ENCODE data around the gene USP5.

DNA sequence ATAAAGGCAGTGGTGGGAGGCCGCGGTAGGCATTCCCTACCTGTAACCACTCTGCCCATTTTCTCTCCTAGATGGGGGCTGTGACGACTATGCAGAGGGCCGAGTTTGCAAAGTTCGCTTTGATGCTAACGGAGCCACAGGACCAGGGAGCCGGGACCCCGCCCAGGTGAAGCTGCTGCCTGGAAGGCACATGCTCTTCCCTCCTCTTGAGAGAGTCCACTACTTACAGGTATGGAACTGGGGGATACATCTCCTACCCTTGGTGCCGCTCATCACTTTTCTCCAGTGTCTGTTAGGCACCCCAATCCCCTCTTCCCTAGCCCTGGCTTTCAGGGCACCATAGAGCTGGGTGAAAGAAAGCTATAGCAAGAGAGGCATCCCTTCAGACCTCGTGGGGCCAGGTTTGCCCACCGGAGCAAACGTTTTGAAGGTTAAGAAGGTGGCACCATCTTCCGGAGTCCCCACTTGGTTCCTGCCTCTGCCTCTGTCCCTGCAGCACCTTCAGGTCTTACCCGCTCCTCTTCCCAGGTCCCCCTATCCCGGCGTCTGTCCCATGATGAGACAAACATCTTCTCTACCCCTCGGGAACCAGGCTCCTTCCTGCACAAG lies 25.7 kb upstream of the USP5 start:
- TF ChIP-seq CTCF (conservative IDR thresholded peaks at IDR 0.05; ENCODE audit: low read length): no peak
- no peak for TF ChIP-seq EZH2phosphoT487 (IDR thresholded peaks at IDR 0.05; ENCODE audit: borderline replicate concordance, low read depth, low read length)

Measured in OCI-LY7 (cell line).